ENCODE data around the gene NME4.
"Not testable (repeated sequence)": the region's sequence is repeated elsewhere in the genome, so short reads cannot be mapped to it uniquely, and the experiment has no call there.

The NME4 gene

GRCh38 chr16:397135-397661 lies at the start of gene NME4:
Gene NME4 (plus strand): TSS chr16:397199. CDS start chr16:397223, 24 bp downstream.
- no peak for DNase-seq

- no peak for DNase-seq
These were observed 49.8 kb upstream of the NME4 start for GRCh38 chr16:347203-347602.

GRCh38 chr16:348495-348894 lies 48.5 kb upstream of the NME4 start:
- not testable (repeated sequence) for DNase-seq

- DNase-seq = no peak
These were observed 47.8 kb upstream of the NME4 start for GRCh38 chr16:349211-349610.

- no peak for DNase-seq
These were observed 46.8 kb upstream of the NME4 start for GRCh38 chr16:350203-350602.

- DNase-seq = no peak
These were observed 45.0 kb upstream of the NME4 start for GRCh38 chr16:351804-352520.

GRCh38 chr16:352547-353403 lies 44.2 kb upstream of the NME4 start, which contains the start of gene AXIN1:
Gene AXIN1 (minus strand): TSS chr16:352723. CDS start chr16:347025, 5,698 bp downstream.
- DNase-seq = peak; percentile 95

GRCh38 chr16:353404-354290 lies 43.4 kb upstream of the NME4 start:
- DNase-seq = no peak

- no peak for DNase-seq
These were observed 42.6 kb upstream of the NME4 start for GRCh38 chr16:354291-354881.

GRCh38 chr16:354971-355461 lies 42.0 kb upstream of the NME4 start:
- DNase-seq = no peak

GRCh38 chr16:356741-357140 lies 40.3 kb upstream of the NME4 start:
- DNase-seq = no peak

- no peak for DNase-seq
These were observed 37.8 kb upstream of the NME4 start for GRCh38 chr16:359067-359763.

- no peak for DNase-seq
These were observed 36.9 kb upstream of the NME4 start for GRCh38 chr16:359871-360697.

- no peak for DNase-seq
These were observed 36.2 kb upstream of the NME4 start for GRCh38 chr16:360698-361336.

GRCh38 chr16:361341-361871 lies 35.6 kb upstream of the NME4 start:
- no peak for DNase-seq

- no peak for DNase-seq
These were observed 34.9 kb upstream of the NME4 start for GRCh38 chr16:361872-362701.

GRCh38 chr16:362702-362999 lies 34.3 kb upstream of the NME4 start:
- DNase-seq = not testable (repeated sequence)

GRCh38 chr16:363110-363765 lies 33.8 kb upstream of the NME4 start:
- no peak for DNase-seq

Data from NCI-H1417 treated with DMSO at 0.1 percent for 48 hours (cell line).